Measurements from ENCODE around the gene USP40.

Gene USP40

GRCh38 chr2:233457356-233457755 is 109.2 kb downstream of the USP40 start:
- DNase-seq (ENCODE audit: low spot score) = no peak

- no peak for DNase-seq (ENCODE audit: low spot score)
Observed at GRCh38 chr2:233456934-233457333, 109.6 kb downstream of the USP40 start.

- no peak for DNase-seq (ENCODE audit: low spot score)
Observed at GRCh38 chr2:233456111-233456510, 110.5 kb downstream of the USP40 start.

DNA sequence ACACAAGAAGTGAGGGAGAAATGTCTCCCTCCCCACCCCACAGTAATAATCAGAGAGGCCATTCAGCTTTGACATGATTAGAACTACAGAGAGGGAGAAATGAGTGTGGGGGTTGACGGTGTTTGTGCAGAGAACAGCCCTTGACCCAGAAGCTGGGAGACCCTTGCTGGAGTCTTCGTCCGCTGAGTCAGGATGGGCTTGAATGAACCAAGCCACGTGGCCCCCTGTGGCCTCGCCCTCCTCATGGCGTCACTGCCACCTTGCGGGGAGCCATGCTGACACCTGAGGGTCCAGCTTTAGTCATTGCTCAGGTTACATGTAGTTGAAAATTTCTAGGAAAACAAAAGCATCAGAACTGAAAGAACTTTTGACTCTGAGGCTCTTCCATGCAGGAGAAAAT is 111.1 kb downstream of the USP40 start:
- DNase-seq (ENCODE audit: low spot score) = no peak

- DNase-seq (ENCODE audit: low spot score) = no peak
Observed at GRCh38 chr2:233455006-233455405, 111.6 kb downstream of the USP40 start.

GRCh38 chr2:233453916-233454315 is 112.7 kb downstream of the USP40 start:
- no peak for DNase-seq (ENCODE audit: low spot score)

DNA sequence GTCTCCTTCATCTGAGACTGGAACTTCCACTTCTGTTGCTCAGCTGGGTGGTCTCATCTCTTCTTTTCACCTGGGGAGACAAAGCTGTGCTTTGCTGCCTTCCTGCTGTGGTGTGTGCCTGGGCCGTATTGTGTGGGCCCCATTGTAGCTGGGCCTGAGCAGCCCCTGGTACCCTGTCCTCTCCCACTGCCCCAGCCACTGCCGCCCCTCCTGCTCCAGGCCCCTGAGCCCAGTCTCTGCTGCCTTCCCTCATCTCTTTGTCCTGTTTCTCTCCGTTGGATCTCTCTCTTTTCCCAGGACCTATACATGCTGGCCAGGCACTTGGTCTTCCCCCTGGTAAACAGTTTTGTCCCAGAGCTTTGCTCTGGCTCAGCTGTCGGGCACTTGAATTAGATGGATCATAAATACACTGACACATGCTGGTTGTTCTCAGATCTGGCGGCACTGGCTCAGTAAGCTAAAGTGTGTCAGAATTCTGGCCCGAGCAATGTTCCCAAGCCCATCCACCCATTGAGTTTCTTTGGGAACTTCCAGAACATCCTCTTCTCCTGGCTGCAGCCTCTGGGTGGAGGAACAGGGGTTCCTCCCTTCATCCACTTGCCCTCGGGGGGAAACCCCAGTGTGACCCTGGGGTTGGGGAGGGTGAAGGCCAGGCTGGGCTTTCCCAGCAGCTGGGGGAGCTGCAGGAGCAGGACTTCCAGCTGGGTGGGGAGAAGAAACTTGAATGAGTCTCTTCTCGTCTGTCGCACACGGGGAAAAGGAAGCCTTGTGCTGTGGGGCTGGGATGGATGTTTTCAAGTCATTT is 113.3 kb downstream of the USP40 start:
- no peak for DNase-seq (ENCODE audit: low spot score)

DNA sequence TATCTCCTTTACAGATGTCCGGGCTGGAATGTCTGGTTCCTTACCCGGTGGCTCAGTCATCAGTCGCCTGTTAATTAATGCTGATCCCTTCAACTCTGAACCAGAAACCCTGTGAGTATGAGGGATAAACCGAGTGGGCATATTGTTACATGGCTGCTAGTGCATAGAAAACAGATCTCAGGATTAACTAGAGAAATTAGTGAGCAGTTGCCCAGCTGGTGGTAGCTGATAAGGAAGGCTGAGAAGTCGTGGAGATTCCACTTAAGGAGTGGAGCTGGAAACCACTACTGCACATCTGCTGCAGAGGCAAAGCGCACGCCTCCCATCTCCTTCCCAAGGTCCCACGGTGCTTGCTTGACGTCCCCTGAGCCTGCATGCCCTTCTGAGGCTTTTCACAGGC is 114.6 kb downstream of the USP40 start:
- no peak for DNase-seq (ENCODE audit: low spot score)

- DNase-seq (ENCODE audit: low spot score) = no peak
Observed at GRCh38 chr2:233450864-233451575, 115.6 kb downstream of the USP40 start.

DNA sequence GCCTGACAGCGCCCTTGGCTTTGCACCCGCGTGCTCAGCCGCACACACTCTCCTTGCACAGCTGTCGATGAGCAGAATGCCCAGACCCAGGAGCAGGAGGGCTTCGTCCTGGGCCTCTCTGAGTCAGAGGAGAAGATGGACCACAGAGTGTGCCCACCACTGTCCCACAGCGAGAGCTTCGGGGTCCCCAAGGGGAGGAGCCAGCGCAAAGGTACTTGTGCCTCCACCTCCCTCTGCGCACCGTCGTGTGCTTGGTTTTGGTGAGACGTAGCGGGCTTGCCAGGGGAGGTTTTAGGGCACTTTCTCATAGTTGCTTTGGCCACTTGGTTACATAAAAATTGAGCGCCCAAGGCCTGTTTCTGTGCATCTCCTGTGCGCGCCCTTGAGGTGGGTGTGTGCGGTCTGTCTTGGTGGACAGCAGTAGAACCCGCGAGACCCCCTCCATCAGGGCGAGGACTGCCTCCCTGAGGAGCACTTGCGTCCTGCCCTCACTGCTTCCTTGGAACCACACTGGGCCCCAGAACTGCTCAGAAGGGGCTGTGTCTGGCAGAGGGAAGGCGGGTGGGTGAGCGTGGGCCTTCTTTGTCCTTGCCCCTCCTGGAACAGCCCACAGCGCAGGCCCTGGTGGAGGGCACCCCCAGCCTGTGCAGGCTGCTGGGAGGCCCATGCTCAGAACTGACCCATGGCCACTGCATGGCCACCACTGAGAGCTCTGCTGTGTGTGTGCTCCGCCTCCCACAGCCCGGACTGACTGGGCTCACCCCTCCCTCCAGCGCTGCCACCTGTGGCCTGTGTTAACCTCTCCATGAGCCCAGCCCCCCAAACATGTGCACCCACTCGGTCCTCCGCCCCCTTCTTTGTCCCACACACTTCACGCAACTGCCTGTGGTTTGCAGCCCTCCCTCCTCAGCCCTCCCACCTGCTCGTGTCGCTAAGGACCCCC is 116.4 kb downstream of the USP40 start:
- DNase-seq (ENCODE audit: low spot score) = no peak

DNA sequence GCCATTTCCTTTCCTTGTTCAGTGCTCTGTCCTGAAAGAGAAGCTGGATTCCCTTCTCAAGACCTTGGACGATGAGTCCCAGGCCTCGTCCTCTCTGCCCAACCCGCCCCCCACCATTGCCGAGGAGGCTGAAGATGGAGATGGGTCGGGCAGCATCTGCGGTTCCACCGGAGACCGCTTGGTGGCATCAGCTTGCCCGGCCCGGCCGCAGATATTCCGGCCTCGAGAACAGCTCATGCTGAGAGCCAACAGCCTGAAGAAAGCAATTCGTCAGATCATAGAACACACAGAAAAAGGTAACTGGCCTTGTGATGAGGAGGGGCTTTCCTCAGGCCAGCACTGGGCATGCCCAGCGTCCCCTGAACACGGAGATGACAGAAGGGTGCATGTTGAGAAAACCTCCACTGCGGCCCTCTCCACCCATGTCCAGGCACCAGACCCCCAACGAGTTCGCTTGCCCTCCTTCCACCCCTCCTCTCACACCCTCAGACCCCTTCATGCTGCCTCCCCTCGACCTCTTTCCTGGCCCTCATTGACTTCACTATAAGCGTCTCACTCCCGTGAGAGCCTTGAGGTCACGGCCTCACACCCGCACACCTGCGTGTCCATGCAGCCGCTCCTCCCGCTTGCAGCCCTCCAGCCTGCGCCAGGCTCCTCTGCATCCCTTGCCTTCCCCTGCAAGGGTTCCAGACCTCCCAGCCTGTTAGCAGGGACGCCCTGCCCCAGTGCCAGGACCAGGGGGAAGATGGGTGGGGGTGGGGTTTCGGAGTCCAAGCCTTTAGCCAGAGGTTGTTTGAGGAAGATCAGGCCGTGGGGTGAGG is 117.3 kb downstream of the USP40 start:
- peak; percentile 72 for DNase-seq (ENCODE audit: low spot score)

- no peak for DNase-seq (ENCODE audit: low spot score)
Observed at GRCh38 chr2:233448575-233448974, 118.0 kb downstream of the USP40 start.

DNA sequence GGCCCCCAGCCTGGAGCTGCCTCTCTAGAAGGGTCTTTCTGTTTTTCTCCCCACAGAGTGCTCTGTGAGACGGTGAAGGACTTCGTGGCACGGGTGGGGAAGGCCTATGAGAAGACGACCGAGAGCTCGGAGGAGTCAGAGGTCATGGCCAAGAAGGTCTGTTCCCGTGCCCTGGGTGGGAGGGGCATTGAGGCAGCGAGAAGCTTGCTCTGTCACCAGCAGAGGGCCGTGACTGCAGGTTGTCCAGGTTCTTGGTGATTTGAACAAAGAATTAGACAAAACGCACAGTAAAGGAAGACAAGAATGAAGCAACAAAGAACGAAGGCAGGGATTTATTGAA is 118.4 kb downstream of the USP40 start:
- DNase-seq (ENCODE audit: low spot score) = no peak

- DNase-seq (ENCODE audit: low spot score) = no peak
Observed at GRCh38 chr2:233447506-233448219, 118.9 kb downstream of the USP40 start.

DNA sequence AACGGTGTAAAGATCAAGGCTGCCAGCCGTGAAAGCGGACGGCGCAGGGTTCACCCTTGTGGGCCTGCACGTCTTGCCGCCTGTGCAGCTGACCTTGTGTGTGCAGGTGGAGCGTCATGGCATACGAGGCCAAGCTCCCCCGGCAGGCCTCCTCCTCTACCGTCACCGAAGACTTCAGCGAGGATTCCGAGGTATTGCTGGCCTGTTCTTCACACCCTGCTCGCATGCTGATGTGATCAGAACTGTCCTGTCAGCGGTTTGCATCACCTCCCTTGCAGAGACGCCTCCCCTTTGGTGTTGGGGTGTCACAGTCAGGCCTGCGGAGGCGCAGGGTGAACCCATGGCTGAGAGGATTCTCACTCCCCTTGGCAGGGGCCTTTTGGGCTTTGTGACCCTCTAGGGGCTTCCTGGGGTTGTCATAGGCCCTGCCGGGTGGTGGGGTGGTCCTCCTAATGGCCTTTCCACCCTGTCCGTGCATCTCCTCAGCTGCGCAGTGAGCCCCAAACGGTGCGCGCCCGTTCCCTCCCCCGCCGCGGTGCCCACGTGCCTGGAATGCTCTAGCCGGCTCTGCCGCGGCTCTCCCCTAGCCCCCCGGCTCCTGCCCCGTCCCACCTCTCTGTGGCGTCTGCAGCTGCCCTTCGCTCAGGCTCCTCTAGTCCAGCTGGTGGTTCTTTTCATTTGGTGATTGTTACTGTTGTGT is 119.8 kb downstream of the USP40 start:
- DNase-seq (ENCODE audit: low spot score) = no peak

DNA sequence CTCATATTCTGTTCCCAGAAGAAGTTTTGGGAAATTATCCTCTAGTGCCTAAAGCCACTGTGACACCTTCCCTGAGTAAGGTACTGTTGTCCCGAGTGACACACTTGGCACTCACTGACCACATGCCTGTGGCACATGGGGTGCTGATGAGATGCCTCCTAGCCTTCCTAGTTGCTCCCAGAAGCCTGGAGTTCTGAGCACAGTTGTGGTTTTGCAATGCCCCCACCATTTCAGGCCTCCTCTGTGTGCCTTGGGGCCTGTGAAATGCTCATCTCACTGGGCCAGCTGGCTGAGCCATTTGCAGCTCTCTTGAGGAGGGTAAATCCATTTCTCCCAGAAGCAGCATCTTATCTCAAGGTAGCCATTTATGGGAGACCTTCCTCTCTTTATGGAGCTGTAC is 120.5 kb downstream of the USP40 start:
- no peak for DNase-seq (ENCODE audit: low spot score)

DNA sequence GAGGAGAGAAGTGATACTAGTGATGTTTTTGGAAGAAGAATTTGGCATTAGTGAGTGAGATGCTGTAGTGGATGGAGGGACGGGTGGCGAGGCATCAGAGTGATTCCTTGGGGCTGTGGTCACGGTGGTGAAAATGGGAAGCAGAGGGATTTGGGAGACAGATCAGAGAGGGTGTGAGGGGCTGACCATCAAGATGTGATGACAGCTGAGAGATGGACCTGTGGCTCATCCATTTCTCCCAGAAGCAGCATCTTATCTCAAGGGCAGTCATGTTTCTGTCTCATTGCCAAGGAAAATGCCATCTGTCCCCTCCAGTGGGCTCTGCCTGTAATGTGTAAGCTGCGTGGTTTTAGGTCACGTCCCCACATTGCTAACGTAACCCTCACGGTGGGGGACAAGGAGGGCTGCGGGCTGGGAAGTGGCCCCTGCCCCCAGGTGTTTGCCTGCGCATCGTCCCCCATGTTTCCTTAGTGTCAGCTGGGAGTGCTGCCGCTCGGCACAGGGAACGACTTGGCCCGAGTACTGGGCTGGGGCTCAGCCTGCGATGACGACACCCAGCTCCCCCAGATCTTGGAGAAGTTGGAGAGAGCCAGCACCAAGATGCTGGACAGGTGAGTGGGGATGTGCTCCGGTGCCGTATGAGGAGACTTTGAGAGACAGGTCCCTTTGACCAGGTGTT is 121.3 kb downstream of the USP40 start:
- peak; percentile 65 for DNase-seq (ENCODE audit: low spot score)

DNA sequence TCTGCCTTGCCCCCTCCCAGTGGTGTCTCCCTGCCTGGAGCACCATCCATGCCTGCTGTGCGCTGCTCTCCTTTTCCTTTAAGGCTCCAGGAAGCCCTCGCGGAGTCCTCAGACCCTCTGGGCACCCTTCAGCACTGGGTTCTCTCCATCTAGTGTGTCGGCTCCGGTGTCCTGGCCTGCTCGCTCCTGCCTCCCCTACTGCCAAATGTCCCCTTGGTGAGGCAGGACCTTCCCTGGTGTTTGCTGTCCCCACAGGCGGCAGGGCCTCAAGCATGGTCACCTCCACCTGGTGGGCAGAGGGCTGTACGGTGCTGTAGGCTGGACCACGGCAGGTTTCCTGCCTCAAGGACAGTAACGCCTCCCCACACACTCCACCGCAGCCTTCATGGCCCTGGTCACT is 122.1 kb downstream of the USP40 start:
- DNase-seq (ENCODE audit: low spot score) = no peak

- peak; percentile 93 for DNase-seq (ENCODE audit: low spot score)
Observed at GRCh38 chr2:233443511-233444183, 122.9 kb downstream of the USP40 start.

Data from cerebellar cortex (tissue), 1 donor.